Left renal pelvis (tissue), 4 donors: ENCODE data around the gene CCDC185. TPM values are rescaled to one million over a fixed set of nuclear protein-coding genes. Genes with fewer than 3 reads are reported as not detected.

Experiments used
- DNase-seq, 4 donors: peaks; one replicate each; pipeline ENCODE4 v3.0.0-alpha.2; 2013; ENCODE audit warnings: low read depth in 4 of 4, low spot score in 3 of 4
- polyA plus RNA-seq, 4 donors: library from polyadenylated mRNA; unstranded; fragments of 120-200 nt; gene quantifications; one replicate each; pipeline ENCODE4 v1.2.1, GENCODE V29; 2013; ENCODE audit not compliant: insufficient read length in 4 of 4

Gene CCDC185
- polyA plus RNA-seq = under 1 TPM in 3 of 4 donors, not detected in 1; 0.07 to 0.17 (median 0.09) TPM

DNA sequence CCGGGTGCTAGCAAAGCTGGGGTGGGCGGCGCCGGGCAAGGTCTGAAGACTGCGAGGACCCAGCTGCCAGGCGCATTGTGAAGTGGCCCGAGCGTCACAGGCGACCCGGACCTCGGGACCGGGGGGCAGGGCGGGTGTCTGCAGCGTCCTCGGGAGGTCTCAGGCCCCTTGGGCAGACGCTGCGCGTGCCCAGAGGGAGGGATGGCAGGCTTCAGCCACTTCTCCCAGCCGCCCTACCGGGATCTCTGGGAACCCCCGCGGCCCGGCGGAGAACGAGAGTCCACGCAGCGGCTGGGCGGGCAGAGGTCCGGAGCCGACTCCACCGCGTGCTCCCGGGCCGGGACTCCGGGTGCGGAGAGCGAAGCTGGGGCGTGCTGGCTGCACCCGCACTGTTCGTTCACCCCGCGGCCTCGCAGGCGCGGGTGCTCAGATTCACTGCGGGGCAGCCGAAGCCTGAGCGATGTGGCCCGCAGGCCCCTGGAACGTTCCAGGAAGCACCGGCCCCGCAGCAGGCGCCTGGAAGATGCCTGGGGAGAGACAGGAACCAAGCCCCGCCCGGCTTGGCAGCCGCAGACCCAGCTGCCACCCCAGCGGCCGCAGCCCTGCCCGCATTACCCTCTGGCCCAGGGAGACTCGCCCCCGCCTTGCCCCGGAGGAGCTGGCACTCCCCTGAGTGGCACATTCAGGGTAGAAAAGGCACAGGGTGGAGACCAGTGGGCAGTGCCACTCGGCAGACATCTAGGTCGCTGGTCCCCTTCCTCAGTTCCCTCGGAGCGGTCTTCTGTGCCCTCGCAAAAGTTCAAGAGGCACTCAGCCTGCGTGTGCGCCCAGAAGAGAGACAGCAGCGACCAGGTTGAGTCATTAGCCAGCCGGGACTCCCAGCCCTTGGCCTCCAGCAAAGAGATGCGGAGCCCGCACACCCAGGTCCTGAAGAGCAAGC lies at the start of gene CCDC185:
CCDC185 (plus strand) TSS at position 141 of the 940 bp plus-strand sequence; CDS start at position 202, 61 bp downstream.
- no peak for DNase-seq

DNA sequence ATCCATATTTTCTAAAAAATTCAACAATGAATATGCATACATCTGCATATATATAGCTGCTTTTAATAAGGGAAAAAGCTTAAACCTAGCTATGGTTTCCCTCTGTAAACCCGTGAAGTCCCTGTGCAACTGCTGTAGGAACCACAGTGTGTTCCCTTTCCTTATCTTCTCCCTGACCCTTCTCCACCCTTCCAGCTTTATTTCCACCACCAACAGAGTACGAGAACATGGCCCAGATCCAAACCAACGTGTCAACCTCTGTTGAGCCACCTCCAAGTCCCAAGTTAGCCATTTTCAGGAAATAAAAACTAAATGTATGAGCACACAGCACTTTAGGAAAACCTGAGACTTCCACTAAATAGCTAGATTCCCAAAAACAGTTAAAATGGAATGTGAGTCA lies 49.5 kb upstream of the CCDC185 start:
- DNase-seq = no peak

DNA sequence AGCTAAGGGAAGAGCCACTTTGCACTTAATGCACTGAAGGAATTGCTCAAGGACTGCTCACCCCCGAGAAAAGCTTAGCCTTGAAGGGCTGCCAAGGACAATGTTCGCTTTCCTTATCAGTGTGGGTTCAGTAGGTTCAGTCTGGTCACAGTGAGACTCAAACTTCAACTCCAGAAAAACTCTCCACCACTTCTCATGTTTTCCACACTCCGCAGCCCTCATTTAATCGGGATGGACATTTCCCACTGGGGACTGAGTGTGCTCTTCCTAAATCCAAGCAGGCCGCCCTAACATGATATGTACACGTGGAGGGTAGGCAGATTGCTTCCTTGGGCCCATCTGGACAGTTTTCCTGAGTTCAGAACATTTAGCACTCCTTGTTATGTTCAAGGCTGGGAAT lies 48.7 kb upstream of the CCDC185 start:
- no peak for DNase-seq

GRCh38 chr1:223345720-223346119 lies 47.5 kb upstream of the CCDC185 start:
- DNase-seq = no peak

- DNase-seq = no peak
Observed at GRCh38 chr1:223346311-223346710, 46.9 kb upstream of the CCDC185 start.

DNA sequence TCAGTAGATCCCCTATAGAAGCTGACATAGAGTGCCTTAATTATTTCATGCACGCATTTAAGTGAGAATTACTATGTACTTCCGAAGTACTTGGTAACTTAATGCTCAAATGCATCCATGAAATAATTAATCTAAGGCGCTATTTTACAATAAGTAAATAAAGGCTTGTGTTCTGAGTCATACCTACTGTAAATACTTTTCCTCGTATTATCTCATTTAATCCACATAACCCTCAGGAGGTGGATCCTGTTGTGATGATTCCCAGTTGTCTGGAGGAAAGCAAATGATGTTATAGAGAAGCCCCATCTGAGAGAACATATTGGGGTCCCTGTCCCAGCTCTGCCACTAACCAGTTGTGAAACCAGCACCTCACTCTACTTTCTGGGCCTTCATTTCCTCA lies 45.6 kb upstream of the CCDC185 start:
- DNase-seq = no peak

- DNase-seq = no peak
Observed at GRCh38 chr1:223348439-223348838, 44.8 kb upstream of the CCDC185 start.

DNA sequence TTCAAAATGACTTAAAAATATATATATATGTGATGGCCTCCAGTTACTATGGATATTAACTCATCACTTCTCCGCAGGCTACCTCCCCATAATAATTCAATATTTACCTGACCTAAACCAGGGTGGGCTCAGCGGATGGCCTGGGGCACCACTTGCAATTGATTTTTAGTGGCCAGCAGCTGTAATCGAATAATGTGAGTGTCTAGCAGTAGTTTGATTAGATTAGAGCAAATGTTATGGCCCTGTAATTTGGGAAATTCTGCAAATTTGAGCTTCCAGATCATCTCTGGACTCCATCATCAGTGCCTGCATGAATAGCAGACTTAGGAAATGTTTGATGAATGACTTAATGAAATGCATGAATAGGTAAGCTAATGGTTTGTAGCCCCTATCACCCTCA lies 44.0 kb upstream of the CCDC185 start:
- DNase-seq = no peak

DNA sequence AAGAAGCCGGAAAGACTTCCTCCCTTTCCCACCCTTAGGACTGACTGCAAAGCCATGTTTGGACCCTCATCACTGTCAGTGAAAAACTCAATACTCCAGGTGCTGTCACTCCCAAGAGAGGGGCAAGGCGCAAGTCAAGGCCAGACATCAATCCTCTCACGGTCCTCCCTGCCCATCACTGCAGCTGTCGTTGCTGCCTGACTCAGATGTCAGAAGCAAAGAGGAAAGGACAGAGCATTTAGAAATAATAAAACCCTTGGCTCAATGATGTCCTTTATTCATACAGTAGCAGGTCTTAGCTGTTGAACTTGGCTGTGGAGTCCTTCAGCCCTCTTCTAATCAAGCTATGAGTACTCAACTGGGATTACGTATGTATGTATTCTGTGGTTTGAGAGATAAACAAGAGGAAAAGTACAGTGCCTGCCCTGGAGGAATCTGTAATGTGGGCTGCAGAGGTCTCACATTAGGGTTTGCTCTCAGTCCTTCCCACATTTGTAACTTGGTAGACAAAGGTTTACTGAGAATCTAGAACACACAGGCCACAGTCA lies 42.8 kb upstream of the CCDC185 start:
- DNase-seq = no peak

GRCh38 chr1:223352944-223353343 lies 40.3 kb upstream of the CCDC185 start:
- DNase-seq = no peak

- no peak for DNase-seq
Observed at GRCh38 chr1:223353939-223354338, 39.3 kb upstream of the CCDC185 start.

DNA sequence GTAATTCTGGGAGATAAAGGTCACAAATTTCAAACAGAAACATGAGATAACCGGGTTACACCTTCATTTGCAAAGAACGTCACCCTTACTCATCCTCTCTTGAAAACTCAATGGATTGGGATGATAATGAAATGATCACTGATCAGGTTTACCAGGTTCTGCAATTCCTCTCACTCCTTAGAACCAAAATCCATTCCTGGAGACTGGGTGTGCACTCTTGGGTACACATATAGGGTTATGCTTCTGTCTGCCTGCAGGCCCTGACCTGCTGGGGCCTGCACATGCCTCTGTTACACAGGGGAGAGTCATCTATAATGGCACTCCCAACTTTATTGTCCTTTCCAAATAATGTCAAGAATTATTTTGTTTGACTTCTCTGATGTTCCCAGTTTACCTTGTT lies 37.5 kb upstream of the CCDC185 start:
- DNase-seq = no peak

- DNase-seq = no peak
Observed at GRCh38 chr1:223358826-223359225, 34.4 kb upstream of the CCDC185 start.

DNA sequence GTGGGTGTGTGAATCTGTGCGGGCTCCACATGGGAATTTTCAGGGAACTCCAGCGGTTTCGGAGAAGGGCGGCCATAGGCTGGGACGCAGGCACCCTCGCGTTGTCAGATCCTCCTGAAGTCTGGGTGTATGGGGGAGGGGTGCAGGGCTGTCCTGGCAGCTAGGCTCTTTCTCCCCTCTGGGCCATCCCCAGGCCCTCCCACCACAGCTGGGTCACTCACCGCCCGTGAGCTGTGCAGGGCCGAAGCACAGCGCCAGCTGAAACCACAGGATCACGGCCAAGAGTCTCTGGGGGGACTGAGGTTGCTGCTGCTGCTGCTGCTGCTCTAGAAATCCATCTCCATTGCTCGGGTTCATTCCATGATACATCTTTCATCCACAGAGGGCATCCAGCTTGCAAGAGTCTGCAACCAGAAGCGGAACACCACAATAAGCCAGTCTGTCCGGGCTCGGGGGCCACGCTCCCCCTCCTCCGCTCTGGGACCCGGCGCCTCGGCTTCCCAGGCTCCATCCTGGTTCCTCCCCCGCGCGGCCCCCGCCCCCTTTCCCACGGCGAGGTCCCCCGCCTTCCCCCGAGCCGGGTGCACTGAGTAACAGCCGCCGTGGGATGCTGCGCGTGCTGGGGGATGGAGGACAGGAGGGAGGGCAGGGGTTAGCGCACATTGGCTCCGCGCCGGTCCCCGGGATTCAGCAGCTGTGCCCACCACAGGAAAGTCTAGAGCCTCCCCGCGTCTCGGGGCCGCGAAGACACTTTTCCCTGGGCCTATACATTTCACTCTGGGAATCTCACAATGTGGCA lies 30.0 kb upstream of the CCDC185 start:
- peak in 1 of 4 donors; percentile 6 for DNase-seq

GRCh38 chr1:223363856-223364684 lies 29.1 kb upstream of the CCDC185 start, which contains the start of gene SUSD4:
TSS of gene SUSD4 (minus strand) at chr1:223364176. CDS start at chr1:223363425, 751 bp downstream.
- peak in 2 of 4 donors; percentile 23 to 58 for DNase-seq

DNA sequence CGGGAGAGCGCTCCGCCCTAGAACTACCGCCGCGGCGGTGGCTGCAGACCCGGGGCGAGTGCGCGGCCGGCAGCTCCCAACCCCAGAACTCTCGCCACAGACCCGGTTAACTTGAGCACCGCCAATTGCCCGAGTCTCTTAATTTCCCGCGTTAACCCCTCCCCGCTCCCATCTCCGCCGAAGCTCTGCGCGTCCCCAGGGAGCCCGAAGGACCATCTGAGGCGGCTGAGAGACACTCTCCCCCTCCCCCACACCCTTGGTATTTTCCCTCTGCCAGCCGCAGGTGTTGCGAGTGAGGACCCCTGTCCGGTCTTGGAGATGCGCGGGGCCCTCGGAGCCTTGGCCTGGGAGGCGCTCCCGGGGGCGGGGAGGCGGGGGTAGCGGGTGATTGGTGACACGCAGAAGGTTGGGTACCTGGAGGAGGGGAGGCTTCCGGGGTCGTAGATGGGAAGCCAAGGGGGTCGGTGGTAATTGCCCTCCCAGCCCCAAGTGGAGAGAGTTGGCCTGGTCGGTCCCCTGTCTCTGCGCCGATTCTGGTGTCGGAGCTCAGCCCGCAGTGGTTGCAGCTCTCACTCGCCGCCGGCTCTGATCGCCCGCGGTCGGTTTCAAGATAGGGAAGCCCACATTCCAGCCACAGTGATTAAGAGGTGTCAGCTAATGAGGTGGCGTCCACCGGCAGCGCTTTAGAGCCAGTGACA lies 28.4 kb upstream of the CCDC185 start:
- peak in 1 of 4 donors; percentile 11 for DNase-seq

- DNase-seq = no peak
Observed at GRCh38 chr1:223374064-223374610, 19.1 kb upstream of the CCDC185 start.

DNA sequence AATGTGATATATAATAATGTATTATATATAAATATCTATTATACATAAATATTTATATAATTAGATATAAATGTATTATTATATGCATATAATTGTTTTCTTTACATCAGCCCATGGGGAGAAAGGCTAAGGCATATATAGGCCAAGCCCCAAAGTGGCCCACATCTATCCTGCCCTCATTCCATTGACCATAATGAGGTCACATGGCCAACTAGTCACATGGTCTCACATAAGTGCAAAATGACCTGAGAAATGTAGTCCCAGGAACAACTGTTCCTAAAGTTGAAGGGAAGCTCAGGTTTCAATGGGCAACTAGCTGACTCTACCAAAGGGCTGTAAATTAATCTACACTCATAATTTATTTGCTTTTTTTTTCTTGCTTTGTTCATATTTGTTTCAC lies 14.5 kb upstream of the CCDC185 start:
- no peak for DNase-seq

DNA sequence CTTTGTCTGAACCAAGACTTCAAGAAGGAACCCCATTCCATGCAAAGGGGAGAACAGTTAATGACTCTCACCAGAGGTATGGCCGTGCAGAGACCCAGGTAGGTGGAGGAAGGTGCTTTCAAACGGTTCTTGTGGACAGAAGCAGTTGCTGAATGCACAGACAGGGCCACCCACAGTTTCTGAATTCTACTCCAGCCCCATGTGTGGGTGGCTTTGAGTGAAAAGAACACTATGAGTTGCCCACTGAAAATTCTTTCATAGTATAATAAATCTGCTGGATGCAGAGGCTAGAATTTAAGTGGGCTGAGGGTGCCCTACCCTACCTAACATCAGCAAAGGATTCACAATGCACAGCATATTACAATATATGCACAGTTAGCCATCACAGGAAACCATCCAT lies 7.2 kb upstream of the CCDC185 start:
- no peak for DNase-seq
